CD4-positive, alpha-beta T cell treated with Interleukin-15 for 1 hour (primary cell): ENCODE data around the gene DMD.

Experiments
- DNase-seq: peaks from one replicate; pipeline ENCODE4 v3.0.0-alpha.2; 2020

The DMD gene

DNA sequence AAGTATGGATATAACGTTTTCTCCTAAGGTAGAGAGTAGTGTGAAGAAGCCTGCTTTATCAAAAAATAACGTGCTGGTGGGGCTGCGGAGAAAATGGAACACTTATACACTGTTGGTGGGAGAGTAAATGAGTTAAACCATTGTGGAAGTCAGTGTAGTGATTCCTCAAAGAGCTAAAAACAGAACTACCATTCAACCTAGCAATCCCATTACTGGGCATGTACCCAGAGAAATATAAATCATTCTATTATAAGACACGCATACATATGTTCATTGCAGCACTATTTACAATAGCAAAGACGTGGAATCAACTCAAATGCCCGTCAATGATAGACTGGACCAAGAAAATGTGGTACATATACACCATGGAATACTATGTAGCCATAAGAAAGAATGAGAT lies 196.4 kb downstream of the DMD start:
- no peak for DNase-seq

DNA sequence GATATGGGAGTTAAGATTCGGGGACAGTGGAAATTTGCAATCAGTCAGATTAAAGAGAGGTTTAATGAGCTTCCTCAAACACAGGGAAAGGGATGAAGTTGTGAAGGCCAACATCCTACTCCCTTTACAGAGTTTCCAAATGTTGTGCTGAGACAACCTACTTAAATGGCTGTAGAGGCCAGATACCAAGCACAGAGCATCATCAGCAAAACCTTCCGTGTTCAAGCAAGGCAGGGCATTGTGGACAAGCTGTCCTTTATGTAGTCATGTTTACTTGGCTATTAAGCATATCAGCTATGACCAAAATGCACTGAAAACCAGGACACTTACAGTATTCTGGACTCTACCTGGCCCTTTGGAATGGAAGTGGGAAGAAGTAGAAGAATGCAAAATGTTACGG lies 197.3 kb downstream of the DMD start:
- DNase-seq, result no peak

DNA sequence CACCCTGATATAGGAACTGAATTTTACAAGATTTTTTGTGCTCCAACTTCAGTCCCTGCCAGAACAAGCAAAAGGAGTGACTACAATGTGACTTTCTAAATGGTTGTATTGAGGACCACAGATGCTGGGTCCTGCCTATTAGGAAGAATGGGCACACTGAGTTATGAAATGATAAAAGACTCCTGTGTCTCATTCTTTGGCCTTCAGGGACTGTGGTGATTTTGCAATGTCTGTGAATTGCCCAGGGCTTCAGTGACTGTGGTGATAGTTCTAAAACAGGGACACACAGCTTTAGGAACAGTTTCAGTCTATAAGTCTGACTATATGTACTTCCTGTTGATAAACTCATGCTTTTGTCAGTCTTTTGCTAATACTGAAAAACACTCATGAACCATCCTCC lies 210.2 kb downstream of the DMD start:
- no peak for DNase-seq

DNA sequence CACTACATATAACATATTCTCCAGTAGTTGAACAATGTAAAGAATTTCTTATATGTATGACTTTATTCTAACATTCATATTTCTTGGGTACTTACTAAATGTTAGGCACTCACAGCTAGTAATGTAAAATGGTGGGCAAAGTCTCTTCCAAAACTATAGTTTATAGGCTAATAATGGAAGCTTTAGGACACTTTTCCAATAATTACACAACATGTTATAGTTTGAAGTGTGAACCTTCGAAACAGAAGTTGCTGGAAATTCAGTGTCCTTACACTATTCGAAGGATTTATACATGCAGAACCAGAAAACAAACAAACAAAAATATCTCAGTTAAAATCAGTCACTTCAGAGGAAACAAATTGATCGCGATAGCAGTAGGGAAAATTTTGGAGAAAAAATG lies 212.6 kb downstream of the DMD start:
- no peak for DNase-seq

DNA sequence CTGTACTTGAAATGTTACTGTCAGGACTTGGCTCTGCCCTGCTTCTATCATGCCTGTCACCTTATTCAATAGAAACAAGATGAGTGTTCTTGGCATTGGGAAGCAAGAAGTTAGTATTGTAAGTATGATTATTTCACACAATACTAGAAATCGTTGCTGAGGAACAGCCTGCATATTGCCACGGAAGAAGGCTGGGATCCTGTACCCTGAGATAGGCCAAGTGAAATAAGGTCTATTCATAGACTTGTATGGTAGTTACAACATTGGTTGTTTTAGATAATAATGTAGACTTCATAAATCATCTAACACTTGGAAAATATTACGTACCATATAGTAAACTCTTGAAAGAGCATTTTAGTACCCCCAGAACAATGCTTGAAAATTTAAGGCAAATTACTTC lies 215.9 kb downstream of the DMD start:
- no peak for DNase-seq

DNA sequence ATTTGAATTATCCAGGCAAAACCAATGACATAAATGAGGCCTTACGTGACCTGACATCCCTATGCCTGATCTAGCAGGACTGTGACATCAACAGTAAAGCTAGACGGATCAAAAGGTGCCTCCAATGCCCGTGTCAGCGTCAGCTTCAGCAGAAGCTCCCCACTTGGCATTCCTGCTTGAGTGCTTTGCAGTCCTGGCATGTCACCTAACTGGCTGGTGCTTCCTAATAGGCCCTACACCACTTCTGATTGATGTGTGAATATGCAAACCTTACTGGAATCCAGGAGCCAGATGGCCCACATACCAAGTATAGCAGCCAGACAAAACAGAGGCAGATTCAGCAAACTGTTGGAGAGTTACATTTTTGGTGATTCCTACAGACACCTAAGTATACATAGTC lies 224.2 kb downstream of the DMD start:
- DNase-seq, result no peak

DNA sequence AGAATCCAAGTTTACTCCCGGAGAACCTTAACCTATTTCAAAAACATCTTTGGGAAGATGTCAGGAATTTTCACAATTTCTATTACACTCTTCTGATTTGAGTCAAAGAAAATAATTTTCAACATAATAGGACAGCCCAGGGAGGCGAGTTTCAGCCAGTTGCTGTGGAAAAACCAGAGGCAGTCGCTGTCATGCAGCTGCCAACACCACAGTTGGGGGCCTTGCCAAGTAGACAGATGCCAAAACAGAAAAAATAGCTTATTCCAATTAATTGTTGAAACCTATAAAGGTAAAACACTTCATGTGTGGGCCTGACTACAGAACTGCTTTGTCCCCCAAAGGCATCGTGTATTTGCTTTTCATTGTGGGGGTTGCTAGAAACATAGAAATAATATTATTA lies 225.8 kb downstream of the DMD start:
- DNase-seq, result no peak

DNA sequence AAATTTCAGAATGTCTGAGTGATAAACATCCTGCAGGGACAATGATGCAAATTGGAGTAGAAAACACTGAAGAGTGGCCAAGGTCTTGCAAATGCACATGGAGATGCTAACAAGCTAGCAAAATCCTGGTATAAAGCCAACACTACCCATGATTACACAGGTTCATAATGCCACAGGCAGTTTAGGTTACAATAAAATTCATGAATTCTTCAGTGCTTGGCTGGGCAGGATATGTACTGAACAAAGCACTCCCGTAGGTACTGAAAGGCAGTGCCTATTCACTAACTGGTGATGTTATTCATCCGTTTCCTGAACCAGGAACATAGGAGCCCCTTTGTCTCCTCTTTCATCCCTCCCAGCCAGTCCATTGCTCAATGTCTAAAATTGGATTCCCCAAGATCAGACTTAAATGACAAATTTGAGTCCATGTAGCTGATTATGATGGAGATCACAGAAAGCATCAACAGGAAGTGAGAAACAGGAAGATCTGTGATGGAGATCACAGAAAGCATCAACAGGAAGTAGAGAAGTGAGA lies 244.5 kb downstream of the DMD start:
- no peak for DNase-seq

DNA sequence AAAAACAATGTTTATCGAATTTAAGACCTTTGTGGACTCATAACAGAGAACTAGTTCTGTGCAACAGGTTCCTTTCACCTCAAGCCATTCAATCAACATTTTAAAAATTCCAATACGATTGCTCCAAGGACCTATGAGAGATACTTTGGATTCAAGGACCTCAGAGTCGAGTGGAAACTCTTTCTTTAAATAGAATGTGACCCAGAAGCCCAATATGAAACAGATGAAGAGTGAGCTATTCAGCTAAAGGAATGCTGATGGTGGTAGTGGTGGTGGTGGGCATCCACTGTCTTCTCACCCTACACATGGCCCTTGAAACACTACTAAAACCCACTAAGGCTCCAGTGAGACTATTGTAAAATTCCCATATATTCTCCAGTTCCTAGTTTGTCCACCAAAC lies 257.2 kb downstream of the DMD start:
- DNase-seq, result no peak

DNA sequence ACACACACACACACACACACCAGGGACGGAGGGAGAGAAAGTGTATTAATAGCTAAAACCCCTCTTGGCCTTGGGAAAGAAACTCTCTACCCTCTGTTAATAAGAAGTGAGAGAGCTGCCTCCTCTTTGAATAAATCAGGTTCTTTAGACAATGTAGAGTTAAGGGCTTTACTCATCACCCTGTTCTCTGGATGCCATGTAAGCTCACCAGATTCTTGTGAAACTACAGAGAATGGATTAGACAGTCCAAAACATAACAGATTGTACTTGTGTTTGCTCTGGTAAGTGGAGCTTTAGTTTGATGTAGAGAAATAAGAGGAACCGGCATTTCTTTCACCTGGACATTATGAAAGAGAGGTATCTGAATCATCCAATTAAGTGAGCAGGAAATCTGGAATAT lies 263.2 kb downstream of the DMD start:
- no peak for DNase-seq

DNA sequence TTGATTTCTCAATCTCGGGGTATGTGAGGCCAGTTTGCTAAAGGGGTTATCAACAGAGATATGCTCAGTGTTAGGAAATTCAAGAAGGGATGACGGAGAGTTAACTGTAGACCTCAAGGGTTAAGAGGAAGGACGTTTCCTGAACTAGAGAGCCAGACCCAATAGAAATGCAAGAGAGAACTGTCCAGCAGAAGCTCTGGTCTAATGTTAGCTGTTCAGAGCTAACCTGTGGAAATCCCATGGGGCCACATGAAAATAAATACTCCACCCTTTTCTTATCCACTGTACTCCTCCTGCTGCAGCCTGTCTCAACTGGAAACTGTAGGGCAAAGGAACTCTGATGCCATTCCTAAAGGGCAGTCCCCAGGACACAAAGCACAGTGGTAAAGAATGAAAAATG lies 274.3 kb downstream of the DMD start:
- DNase-seq, result no peak

DNA sequence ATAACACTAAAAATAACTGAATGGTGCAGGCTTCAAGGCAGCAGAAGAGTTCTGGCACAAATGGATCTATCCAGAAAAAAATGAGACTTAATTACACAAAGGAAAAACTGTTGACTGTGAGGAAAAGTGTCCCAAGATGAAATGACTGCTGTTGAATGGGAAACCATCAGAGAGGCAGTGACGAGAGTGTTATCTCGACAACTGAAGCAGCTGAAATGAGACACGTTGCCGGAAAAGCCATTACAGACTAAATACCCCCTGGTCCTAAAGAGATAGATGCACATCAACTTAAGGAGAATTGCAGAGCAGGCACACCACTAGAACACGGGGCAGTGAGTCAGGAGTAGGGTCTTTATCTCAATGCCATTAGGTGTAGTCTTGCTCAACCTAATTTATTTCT lies 277.8 kb downstream of the DMD start:
- DNase-seq, result no peak

DNA sequence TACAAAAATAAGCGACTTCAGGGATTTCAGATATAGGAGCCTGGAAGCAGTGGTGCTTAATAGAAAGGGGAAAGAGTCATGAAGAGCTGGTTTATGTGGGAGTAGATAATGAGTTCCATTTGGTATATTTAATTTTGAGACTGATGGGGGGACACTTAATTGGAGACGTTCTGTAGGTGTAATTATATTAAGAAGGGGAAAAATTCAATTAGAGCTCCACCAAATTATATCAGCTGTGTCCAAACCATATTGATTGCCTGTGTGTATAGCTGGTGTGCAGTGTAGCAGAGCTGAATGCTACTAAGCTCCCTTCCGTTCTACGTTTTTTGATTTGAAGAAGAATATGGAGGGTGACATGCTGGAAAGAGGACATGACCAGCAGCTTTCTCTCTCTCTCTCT lies 282.3 kb downstream of the DMD start:
- DNase-seq, result no peak

DNA sequence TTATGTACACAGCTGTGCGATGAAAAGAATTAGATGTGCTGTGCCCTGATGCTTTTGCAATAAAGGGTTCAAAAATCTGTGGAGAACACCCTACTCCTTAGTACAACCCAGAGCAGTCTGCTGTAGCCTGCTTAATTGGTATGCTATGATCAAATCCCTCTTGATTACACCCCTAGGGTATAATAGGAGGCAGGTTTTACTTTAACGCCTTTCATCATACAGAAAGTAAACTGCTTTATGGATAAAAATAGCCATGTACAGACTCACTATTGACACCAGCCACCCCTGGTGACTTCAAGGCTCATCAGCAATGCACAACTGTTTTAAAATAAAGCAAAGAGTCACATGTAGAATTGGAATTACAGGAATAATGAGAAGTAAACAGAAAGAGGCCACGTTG lies 315.3 kb downstream of the DMD start:
- no peak for DNase-seq

DNA sequence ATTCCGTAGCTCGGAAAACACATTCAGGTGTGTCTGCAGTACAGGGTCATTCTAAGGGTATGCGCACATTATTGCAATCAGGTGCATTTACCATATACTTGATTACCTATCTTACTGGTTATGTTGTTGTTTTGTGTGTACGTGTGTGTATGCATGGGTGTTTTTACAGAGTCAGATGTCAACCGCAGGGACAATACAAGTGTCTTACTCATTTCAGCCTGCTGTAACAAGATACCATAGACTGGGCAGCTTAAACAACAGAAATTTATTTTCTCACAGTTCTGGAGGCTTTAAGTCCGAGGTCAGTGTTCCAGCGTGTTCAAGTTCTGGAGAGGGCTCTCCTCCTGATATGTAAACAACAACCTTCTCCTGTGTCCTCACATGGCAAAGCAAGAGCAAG lies 316.7 kb downstream of the DMD start:
- no peak for DNase-seq

DNA sequence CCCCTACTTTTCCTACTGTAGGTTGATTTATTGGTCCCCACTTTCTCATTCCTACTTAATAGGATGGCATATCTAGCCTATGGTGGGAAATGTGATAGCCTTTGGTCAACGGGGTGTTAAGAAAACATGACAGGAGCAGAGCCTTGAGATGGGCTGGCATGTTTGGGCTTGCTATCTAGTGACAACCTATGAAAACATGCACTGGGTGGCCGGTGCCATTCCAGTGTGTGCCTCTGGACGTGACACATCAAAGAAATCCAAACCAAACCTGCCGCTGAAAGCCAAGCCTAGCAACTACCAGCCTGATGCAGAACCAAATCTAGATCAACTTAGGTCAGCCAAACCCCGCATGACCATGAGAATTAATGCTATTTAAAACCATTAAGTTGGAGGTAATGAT lies 317.6 kb downstream of the DMD start:
- no peak for DNase-seq

DNA sequence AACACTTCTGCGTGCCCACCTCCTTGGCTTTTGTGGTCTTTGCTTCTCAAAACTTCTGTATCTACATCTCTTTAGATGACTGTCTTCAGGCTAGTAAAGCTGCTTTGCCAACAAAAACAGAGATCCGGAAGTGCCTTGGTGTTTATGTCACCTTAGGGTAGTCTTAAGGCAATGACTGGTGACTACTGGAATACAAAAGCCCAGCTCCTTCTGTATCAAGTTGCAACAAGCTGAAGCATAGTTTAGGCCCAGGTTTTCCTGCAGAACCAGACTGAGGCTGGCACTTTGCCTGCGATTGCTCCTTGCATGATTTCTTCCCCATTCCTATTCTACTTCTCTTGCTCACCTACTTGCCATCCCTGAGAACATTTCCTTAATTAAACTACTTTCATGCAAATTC lies 333.8 kb downstream of the DMD start:
- no peak for DNase-seq

DNA sequence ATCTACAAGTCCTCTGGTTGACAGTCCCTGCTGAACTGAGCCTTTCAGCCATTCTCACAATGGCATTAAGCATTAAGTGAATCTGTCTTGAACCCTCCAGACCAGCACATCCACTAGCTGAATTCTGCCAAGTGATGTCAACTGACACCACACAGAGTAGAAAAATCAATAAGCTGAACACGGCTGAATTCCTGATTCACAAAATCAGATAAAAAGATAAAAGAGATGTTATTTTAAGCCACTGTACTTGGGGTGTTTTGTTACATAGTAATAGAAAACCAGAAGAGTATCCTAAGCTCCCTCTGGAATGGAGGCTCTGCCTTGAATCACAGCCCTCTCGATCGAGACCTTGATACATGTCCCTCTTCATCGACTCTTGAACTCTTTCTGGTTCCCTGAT lies 336.5 kb downstream of the DMD start:
- no peak for DNase-seq

DNA sequence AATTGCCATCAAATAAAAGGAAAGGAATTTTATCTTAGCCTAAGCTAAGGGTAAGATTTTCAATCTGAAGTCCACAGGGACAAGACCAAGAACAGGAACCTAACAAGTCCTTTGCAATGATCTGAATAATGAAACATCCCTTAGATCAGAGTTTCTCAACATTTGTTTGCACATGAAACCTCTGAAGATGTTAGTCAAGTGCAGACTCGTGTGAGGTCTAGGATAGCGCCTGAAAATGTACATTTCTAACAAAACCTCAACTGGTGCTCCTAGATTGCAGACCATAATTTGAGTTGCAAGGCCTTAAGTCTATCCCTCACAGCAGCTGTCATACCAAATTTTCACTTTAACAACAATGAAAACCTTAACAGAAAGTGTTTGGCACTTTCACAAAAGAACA lies 337.6 kb downstream of the DMD start:
- no peak for DNase-seq

DNA sequence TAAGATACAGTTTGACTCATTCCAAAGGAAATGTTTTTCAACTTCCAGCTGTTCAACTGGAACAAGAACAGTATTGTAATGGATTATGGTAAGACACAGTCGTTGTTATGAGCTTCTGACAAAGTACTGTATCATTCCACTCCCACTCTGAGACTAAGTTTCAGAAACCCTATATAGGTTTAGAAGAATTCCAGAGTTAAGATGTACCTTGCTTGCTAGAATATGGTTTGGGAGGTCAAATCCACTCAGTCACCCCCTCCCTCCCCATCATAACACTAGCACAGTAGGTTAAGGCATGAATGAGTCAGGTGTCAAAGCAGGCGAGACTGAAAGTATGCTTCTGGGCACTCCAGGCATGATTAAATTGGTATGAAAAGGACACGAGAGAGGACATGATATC lies 339.7 kb downstream of the DMD start:
- no peak for DNase-seq

DNA sequence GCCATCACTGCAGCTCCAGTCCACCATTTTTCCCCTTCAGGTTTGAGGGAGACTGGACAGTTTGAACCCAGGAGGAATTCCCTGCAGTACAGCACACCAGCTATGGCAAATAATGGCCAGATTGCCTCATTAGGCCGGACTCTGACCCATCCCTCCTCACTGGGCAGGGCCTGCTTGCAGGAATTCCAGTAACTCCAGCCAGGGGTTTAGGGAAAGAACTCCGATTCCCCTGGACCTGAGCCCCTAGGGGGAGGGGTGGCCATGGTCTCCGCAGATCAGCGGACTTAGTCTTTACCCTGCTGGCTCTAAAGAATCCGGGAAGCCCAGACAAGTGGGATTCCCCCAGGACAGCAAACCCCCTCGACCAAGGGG lies 342.8 kb downstream of the DMD start:
- no peak for DNase-seq

DNA sequence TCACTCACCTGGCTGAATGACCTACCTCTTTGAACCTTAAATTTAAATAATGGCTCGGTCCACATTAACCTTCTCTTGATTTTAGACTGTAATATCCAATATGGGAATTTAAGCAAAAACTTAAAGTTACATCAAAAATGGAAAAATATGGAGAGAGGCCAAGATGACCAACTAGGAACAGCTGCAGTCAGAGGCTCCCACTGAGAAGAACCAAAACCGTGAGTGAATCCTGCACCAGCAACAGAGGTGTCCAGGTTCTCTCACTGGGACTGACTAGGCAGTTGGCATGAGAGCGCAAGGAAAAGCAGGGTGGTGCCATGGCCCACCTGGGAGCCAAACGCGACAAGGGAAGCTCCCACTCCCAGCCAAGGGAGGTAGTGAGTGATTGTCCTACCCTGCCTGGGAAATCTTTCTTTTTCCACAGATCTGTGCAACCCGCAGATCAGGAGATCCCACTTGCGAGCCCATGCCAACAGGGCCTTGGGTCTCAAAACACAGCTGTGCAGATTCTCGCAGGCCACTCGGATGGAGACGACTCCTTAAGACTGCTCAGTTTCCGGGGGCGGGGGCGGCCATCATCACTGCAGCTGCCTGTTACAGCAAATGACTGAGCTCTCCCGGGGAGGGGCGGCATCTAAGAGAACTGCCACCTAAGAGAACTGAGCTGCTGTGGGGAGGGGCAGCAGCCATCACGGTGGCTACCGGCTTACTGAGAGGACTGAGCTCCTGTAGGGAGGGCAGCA lies 343.4 kb downstream of the DMD start:
- no peak for DNase-seq

DNA sequence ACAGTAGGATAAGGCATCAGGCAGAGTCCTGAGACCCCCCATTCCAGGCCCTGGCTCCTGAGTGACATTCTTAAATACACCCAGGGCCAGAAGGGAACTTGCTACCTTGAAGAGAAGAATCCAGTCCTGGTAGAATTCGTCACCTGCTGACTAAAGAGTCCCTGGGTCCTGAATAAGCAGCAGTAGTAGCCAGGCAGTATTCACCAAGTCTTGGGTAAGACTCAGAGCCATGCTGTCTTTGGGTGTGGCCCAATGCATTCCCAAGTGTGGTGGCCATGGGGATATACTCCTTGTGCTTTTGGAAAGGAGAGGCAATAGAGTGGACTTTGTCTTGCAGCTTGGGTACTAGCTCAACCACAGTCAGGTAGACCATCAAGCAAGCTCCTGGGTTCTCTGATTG lies 359.1 kb downstream of the DMD start:
- DNase-seq, result no peak

DNA sequence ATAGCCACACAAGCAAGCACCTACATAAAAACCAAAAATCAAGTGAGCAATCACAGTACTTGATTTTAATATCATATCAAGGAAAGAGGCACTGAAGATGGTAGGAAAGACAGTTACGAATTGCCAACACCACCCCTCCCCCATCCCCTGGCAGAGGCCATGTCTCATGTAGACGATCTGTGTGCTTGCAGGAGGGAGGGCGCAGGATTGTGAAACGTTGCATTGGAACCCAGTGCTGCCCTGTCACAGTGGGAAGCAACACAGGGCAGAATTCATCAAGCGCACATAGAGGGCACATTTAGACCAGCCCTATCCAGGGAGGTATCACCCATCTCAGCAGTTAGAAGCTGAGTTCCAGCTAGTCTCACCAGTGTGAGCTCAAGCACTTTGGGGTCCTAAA lies 359.8 kb downstream of the DMD start:
- DNase-seq, result no peak

DNA sequence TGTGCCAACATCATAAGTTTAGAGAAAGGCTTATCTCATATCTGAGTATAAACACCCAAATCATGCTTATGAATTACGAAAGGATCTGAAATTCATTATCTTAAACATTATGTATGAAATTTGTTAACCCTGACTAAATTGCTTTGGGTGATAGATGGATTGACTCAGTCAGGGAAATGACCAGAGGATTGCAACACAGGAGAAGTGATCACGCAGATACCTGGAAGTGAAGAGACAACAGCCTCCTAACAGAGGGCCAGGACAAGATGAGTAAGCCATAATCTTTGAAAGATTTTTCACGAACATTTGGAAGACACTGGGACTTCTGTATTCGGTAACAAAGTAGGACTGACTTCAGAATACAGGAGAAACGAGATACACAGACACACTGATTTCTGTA lies 363.4 kb downstream of the DMD start:
- no peak for DNase-seq

DNA sequence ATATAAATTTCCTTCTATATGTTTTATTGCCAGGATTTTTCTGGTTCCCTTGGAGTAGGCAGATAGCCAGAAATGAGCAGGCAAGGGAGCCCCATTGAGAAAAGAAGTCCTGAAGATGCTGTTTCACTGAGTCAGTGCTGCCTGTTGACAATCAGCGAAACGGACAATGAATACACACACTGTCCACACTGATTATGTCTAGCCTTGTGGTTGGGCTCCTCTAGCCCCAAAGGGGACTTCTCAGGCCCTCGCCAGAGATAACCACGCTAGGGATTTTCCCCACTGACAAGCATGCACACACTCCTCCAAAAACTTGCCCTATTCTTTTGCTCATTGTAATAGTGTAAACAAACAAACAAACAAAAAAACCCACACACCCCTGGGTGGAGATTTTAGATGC lies 369.3 kb downstream of the DMD start:
- no peak for DNase-seq
